IMR-90 (cell line): ENCODE results near the gene AXIN1. TPM values are rescaled to one million over a fixed set of nuclear protein-coding genes. Genes with fewer than 3 reads are reported as not detected.

Source experiments
- ATAC-seq: fragments of 200-7000 bp; cut with Tn5 transposase; 2 replicates; pipeline ENCODE4 v1.9.1; 2020; ENCODE audit warnings: low read depth, mild to moderate bottlenecking, moderate library complexity
- BruUV-seq: library from RNA; stranded (reverse); fragments of 400-500 nt; replicated peaks from 2 replicates; lab custom pipeline; 2021; lab: Mats Ljungman, UMichigan
- CTCF ChIA-PET: fragments of 300-600 bp; formaldehyde crosslinking; extraction: SDS; loops from one replicate; lab custom pipeline; 2021; ENCODE audit warnings: antibody characterized with exemption; lab: Yijun Ruan, JAX
- POLR2A ChIA-PET: fragments of 300-600 bp; sonication (Branson Sonifier 250); formaldehyde crosslinking; loops from one replicate; lab custom pipeline; 2022; ENCODE audit warnings: antibody characterized with exemption; ENCODE audit not compliant: unreplicated experiment; lab: Charles Lee
- DNase-seq: peaks from one replicate; pipeline ENCODE4 v3.0.0; 2013
- H2AFZ ChIP-seq: replicated peaks from 2 replicates; pipeline ENCODE3; 2013; ENCODE audit warnings: low read length, mild to moderate bottlenecking; ENCODE audit not compliant: poor library complexity
- H2AK5ac ChIP-seq: 2 replicates; pipeline ENCODE4 v1.6.1; 2013; ENCODE audit warnings: low read depth, low read length, inconsistent platforms
- H2AK9ac ChIP-seq: replicated peaks from 2 replicates; pipeline ENCODE3; 2013; ENCODE audit warnings: mild to moderate bottlenecking, low read depth, low read length, moderate library complexity; ENCODE audit not compliant: poor library complexity
- H2BK120ac ChIP-seq: 2 replicates; pipeline ENCODE4 v1.6.1; 2013; ENCODE audit warnings: low read depth, low read length, inconsistent platforms
- H2BK15ac ChIP-seq: 3 replicates; pipeline ENCODE4 v1.6.1; 2013; ENCODE audit warnings: low read depth, low read length, inconsistent platforms
- H2BK20ac ChIP-seq: 2 replicates; pipeline ENCODE4 v1.6.1; 2013; ENCODE audit warnings: low read depth, mild to moderate bottlenecking, inconsistent platforms, low read length, moderate library complexity
- H2BK5ac ChIP-seq: 2 replicates; pipeline ENCODE4 v1.6.1; 2013; ENCODE audit warnings: mild to moderate bottlenecking, low read depth, low read length, inconsistent platforms; ENCODE audit not compliant: poor library complexity, severe bottlenecking
- H3K14ac ChIP-seq: replicated peaks from 2 replicates; pipeline ENCODE4 v1.6.1; 2013; ENCODE audit warnings: low read depth, low read length, inconsistent platforms
- H3K18ac ChIP-seq: 2 replicates; pipeline ENCODE4 v1.6.1; 2013; ENCODE audit warnings: low read depth, low read length, control low read depth
- H3K23ac ChIP-seq: 2 replicates; pipeline ENCODE4 v1.6.1; 2013; ENCODE audit warnings: low read depth, low read length, inconsistent platforms
- H3K27ac ChIP-seq: 2 replicates; pipeline ENCODE4 v1.5.1; 2013; ENCODE audit warnings: mild to moderate bottlenecking, control low read depth, low read length; ENCODE audit not compliant: insufficient read depth
- H3K27me3 ChIP-seq: 2 replicates; pipeline ENCODE4 v1.6.1; 2013; ENCODE audit warnings: low read length; ENCODE audit not compliant: control insufficient read depth, insufficient read depth
- H3K36me3 ChIP-seq: 2 replicates; pipeline ENCODE4 v1.6.1; 2013; ENCODE audit warnings: low read length, mixed read lengths; ENCODE audit not compliant: control insufficient read depth, insufficient read depth
- H3K4ac ChIP-seq: 2 replicates; pipeline ENCODE4 v1.6.1; 2013; ENCODE audit warnings: low read depth, low read length, inconsistent platforms
- H3K4me1 ChIP-seq: 2 replicates; pipeline ENCODE4 v1.6.1; 2013; ENCODE audit warnings: low read length, mixed read lengths; ENCODE audit not compliant: control insufficient read depth, insufficient read depth
- H3K4me2 ChIP-seq: 2 replicates; pipeline ENCODE4 v1.6.1; 2013; ENCODE audit warnings: low read depth, mild to moderate bottlenecking, control low read depth, low read length, moderate library complexity
- H3K4me3 ChIP-seq: 2 replicates; pipeline ENCODE4 v1.5.1; 2013; ENCODE audit warnings: low read depth, mild to moderate bottlenecking, control low read depth, low read length, moderate library complexity; ENCODE audit not compliant: insufficient read depth
- H3K56ac ChIP-seq: 2 replicates; pipeline ENCODE4 v1.6.1; 2013; ENCODE audit warnings: low read length, inconsistent platforms; ENCODE audit not compliant: insufficient read depth; ENCODE audit errors: extremely low read depth
- H3K79me1 ChIP-seq, 2 experiments: 2 replicates each; pipeline ENCODE4 v1.6.1; 2013; ENCODE audit warnings: low read length in 2 of 2, inconsistent platforms in 1 of 2, low read depth in 1 of 2
- H3K9ac ChIP-seq: 2 replicates; pipeline ENCODE4 v1.6.1; 2013; ENCODE audit warnings: low read depth, low read length, control low read depth
- H3K9me1 ChIP-seq: 2 replicates; pipeline ENCODE4 v1.6.1; 2013; ENCODE audit warnings: low read length, inconsistent platforms; ENCODE audit not compliant: insufficient read depth
- H3K9me3 ChIP-seq: 2 replicates; pipeline ENCODE4 v1.6.1; 2013; ENCODE audit warnings: low read length; ENCODE audit not compliant: control insufficient read depth, insufficient read depth
- H4K20me1 ChIP-seq: 2 replicates; pipeline ENCODE4 v1.6.1; 2013; ENCODE audit warnings: low read length, inconsistent platforms; ENCODE audit not compliant: insufficient read depth
- H4K5ac ChIP-seq: 2 replicates; pipeline ENCODE4 v1.6.1; 2013; ENCODE audit warnings: mild to moderate bottlenecking, low read depth, low read length, control low read depth
- H4K8ac ChIP-seq, 2 experiments: 2 replicates each; pipeline ENCODE4 v1.6.1; 2013; ENCODE audit warnings: low read depth in 2 of 2, low read length in 2 of 2, control low read depth in 1 of 2, inconsistent platforms in 1 of 2
- H4K91ac ChIP-seq: 2 replicates; pipeline ENCODE4 v1.6.1; 2013; ENCODE audit warnings: low read depth, low read length, inconsistent platforms; ENCODE audit not compliant: insufficient read depth
- BHLHE40 ChIP-seq: fragments of 150-350 bp; IDR thresholded peaks from 2 replicates; pipeline ENCODE4 v1.6.1; 2016; ENCODE audit warnings: mild to moderate bottlenecking, low read depth, low read length
- CEBPB ChIP-seq: IDR thresholded peaks from 2 replicates; pipeline ENCODE4 v1.6.1; 2012; ENCODE audit warnings: low read depth, low read length, improper control_type of control experiment
- CHD1 ChIP-seq: IDR thresholded peaks from 2 replicates; pipeline ENCODE4 v1.6.1; 2012; ENCODE audit warnings: low read depth, low read length, improper control_type of control experiment
- FOS ChIP-seq: fragments of 150-350 bp; IDR thresholded peaks from 2 replicates; pipeline ENCODE4 v1.6.1; 2016; ENCODE audit warnings: low read depth, low read length
- MAFK ChIP-seq: IDR thresholded peaks from 2 replicates; pipeline ENCODE4 v1.6.1; 2012; ENCODE audit warnings: low read depth, low read length, improper control_type of control experiment
- MAZ ChIP-seq: IDR thresholded peaks from 2 replicates; pipeline ENCODE4 v1.6.1; 2012; ENCODE audit warnings: low read depth, mild to moderate bottlenecking, low read length, improper control_type of control experiment, moderate library complexity, borderline replicate concordance
- MXI1 ChIP-seq: IDR thresholded peaks from 2 replicates; pipeline ENCODE4 v1.6.1; 2012; ENCODE audit warnings: low read depth, mild to moderate bottlenecking, low read length, moderate library complexity, borderline replicate concordance
- NFE2L2 ChIP-seq: fragments of 150-350 bp; IDR thresholded peaks from 2 replicates; pipeline ENCODE4 v1.6.1; 2016; ENCODE audit warnings: low read depth, mild to moderate bottlenecking, low read length
- POLR2A ChIP-seq: IDR thresholded peaks from 2 replicates; pipeline ENCODE4 v1.6.1; 2012; ENCODE audit warnings: mild to moderate bottlenecking, low read depth, low read length
- RFX5 ChIP-seq: IDR thresholded peaks from 2 replicates; pipeline ENCODE4 v1.8.0; 2012; ENCODE audit warnings: low read depth, mild to moderate bottlenecking, low read length, moderate library complexity
- SMC3 ChIP-seq: fragments of 150-350 bp; IDR thresholded peaks from 2 replicates; pipeline ENCODE4 v1.6.1; 2016; ENCODE audit warnings: low read depth, mild to moderate bottlenecking, antibody characterized with exemption, low read length, moderate library complexity
- WGBS, 2 experiments: methylation state at CpG; one replicate each; pipeline versions ENCODE4 v1.1.5 to v1.1.7; 2013; ENCODE audit warnings: missing lambda C conversion rate in 2 of 2; ENCODE audit not compliant: insufficient read length in 1 of 2; ENCODE audit errors: extremely low coverage in 2 of 2; 5-methylcytosine and 5-hydroxymethylcytosine counted together
- dilution Hi-C: fragments of 300-500 bp; cut with HindIII; formaldehyde crosslinking; loops from one replicate; pipeline ENCODE4 v1.14.3; 2018; ENCODE audit warnings: low sequenced_read_pairs; ENCODE audit not compliant: unreplicated experiment
- in situ Hi-C: fragments of 300-500 bp; cut with MboI; formaldehyde crosslinking; loops from 3 replicates; pipeline ENCODE4 v1.14.3; 2019; ENCODE audit warnings: low sequenced_read_pairs, inconsistent platforms, mixed read lengths
- intact Hi-C: fragments of 100-400 bp; cut with micrococcal nuclease; formaldehyde crosslinking; loops from 2 replicates; pipeline ENCODE4 v1.10.0; 2022
- polyA plus RNA-seq, 3 experiments: library from polyadenylated mRNA; depleted of rRNA; stranded (reverse); fragments of >200 nt; gene quantifications; 2 replicates each; pipeline ENCODE4 v1.2.3, GENCODE V29; 2012; ENCODE audit warnings: low replicate concordance in 1 of 3
- total RNA-seq: library from RNA; depleted of rRNA; stranded (reverse); fragments of >200 nt; gene quantifications from 2 replicates; pipeline ENCODE4 v1.2.3, GENCODE V29; 2012
- TF ChIP-seq, protein P1 (sequence below): fragments of 150-350 bp; IDR thresholded peaks from 2 replicates; pipeline ENCODE4 v1.6.1; 2017; ENCODE audit warnings: mild to moderate bottlenecking, antibody characterized with exemption, low read length, low read depth

Gene AXIN1
- total and polyA plus RNA-seq, 2 of the 4 experiments (the other 2 are of a cell fraction), result 10.9 to 14.2 TPM

DNA sequence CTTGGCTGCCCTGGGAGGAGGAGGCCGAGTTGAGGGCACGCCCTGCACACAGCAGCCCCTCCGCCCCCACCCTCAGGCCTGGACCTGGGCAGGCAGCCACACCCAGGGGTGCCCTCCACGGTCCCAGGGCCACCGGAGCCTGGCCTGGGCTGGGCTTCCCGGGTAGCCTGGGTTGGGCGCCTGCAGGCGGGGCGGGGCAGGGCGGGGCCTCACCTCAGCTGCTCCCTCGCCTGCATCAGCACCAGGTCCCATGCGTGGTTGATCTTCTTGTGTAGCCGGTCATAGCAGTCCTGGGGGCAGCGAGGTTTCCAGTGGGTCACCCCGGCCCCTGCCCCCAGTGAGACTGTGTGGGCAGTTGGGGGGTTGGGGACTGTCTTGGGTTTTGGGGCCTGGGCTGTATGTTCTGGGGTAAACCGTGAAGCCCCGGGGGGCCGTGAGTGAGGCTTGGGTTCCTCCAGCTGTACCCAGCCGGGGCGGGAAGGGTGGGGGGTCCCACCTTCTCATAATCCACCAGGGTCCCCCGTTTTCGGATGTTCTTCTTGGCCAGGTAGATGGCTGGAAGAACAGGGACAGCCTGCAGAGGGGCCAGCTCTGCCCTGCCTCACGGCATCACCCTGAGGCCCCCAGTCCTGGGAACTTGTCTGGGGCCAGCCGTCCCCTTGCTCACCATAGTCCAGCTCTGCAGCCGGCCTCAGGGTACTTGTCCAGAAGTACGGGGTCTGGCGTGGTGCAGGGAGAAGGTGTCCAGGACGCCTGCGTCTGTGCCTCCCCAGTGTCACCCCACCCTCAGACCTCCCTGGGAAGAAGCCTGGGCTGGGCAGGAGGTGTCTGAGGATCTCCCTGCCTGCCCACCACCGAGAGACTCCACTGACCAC, 78.7 kb downstream of the AXIN1 start (continued):
- TF ChIP-seq MXI1, result no peak

DNA sequence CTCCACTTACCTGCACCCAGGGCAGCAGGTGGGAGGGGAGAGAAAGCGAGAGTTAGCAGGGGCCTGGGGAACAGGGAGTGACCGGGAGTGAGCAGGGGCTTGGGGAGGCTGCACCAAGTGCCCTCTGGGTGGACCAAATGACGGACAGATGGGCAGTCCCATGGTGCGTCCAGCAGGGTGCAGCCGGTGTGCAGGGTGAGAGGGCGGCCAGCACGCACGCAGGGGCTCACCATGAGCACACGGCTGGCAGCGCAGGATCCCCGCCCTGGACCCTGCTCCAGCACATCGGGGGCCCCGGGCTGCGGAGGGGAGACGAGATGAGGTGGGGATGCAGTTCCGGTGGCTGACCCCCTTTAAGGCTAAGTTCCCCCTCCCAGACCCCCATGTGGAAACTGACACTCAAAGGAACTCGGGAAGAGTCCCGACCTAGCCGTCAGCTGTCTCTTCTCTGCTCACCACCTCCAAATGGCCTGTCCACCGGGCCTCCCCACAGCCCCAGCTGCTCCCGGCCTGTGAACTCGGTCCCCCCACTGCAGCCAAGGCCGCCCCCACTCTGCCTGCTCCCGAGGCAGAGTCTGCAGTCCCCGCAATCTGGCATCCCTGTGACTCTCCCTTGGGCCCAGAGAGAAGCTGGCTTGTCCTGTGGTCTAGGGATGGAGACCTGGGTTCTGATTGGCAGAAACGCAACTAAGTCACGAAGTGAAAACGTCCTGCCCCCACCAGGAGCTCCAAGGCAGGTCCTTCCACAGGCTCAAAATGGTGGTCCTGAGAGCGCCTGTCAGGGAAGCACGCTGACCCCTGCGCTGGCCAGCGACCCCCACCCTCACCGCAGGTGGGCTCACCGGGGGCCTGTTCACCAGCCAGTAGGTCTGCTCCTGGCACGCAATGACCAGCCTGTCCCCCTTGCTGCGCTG, 79.6 kb downstream of the AXIN1 start:
- Histone ChIP-seq H3K79me1 (no peaks in the 10 kb centered on the region), H3K56ac (no peak overlapping the region), H4K5ac (no peak overlapping the region), H3K4ac (no peak overlapping the region), H3K14ac (no peak overlapping the region), H3K4me3 (no peak overlapping the region), H3K4me2 (no peak overlapping the region), H3K4me1 (peaks cover 3% of the 10 kb centered on the region; the same call in 1 of the 2 replicates), H3K18ac (no peak overlapping the region), H4K91ac (no peak overlapping the region), H2AFZ (no peak overlapping the region), H3K27me3 (peaks cover 18% of the 10 kb centered on the region; the same call in 1 of the 2 replicates), H3K9ac (no peak overlapping the region), H2BK120ac (no peak overlapping the region), H2AK9ac (no peak overlapping the region), H4K20me1 (no peaks in the 10 kb centered on the region), H2BK5ac (no peak overlapping the region), H3K9me3 (no peaks in the 10 kb centered on the region), H4K8ac (no peak overlapping the region), H3K36me3 (no peaks in the 10 kb centered on the region), H2AK5ac (no peak overlapping the region), H3K23ac (no peak overlapping the region), H3K27ac (no peak overlapping the region), H2BK15ac (no peak overlapping the region), H2BK20ac (no peak overlapping the region), H3K9me1 (peaks cover 2% of the 10 kb centered on the region; the same call in 1 of the 2 replicates)
- in situ Hi-C loops (no loop called here), dilution Hi-C loops (no loop called here), intact Hi-C loops (no loop called here)
- no TSS peak for BruUV-seq
- ATAC-seq (no peak), DNase-seq (no peak)
- ChIA-PET POLR2A (no interaction called here), CTCF (no interaction called here)
- WGBS, 2 experiments, result 64% methylated on average over 13 of the region's 36 CpGs; no CpG with 5 or more reads in 1 of the 2 experiments
- TF ChIP-seq MAFK (no peak), SMC3 (no peak), BHLHE40 (no peak), MXI1 (no peak), RFX5 (no peak), CEBPB (no peak), NFE2L2 (no peak), POLR2A (no peak), FOS (no peak), CHD1 (no peak), MAZ (no peak)
- TF ChIP-seq, protein P1, sequence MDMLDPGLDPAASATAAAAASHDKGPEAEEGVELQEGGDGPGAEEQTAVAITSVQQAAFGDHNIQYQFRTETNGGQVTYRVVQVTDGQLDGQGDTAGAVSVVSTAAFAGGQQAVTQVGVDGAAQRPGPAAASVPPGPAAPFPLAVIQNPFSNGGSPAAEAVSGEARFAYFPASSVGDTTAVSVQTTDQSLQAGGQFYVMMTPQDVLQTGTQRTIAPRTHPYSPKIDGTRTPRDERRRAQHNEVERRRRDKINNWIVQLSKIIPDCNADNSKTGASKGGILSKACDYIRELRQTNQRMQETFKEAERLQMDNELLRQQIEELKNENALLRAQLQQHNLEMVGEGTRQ, result no peak
